Stimulated activated CD4-positive, alpha-beta T cell treated with anti-CD3 and anti-CD28 coated beads, Interleukin-2, amount 100 ng/mL, for 4 hours (primary cell): ENCODE measurements around the gene TP53.
"Not testable (repeated sequence)": the region's sequence is repeated elsewhere in the genome, so short reads cannot be mapped to it uniquely, and the experiment has no call there.

Experiments used
- DNase-seq: peaks from one replicate; pipeline ENCODE4 v3.0.0-alpha.2; 2020; ENCODE audit warnings: low read depth

The TP53 gene

GRCh38 chr17:7629939-7630571 is 57.2 kb downstream of the TP53 start, which contains the start of gene SHBG:
Gene SHBG (plus strand): TSS chr17:7630135. CDS start chr17:7630173, 38 bp downstream.
- DNase-seq, result no peak

GRCh38 chr17:7627250-7628121 is 59.8 kb downstream of the TP53 start, which contains the start of gene SAT2:
Gene SAT2 (minus strand): TSS chr17:7627821. CDS start chr17:7627635, 186 bp downstream.
- peak; percentile 79 for DNase-seq

- no peak for DNase-seq
Measured at GRCh38 chr17:7626956-7627249, 60.4 kb downstream of the TP53 start.

- no peak for DNase-seq
Measured at GRCh38 chr17:7626307-7626706, 61.0 kb downstream of the TP53 start.

GRCh38 chr17:7625749-7626148 is 61.5 kb downstream of the TP53 start:
- DNase-seq, result not testable (repeated sequence)

- no peak for DNase-seq
Measured at GRCh38 chr17:7623661-7624060, 63.6 kb downstream of the TP53 start.

- no peak for DNase-seq
Measured at GRCh38 chr17:7620835-7621234, 66.5 kb downstream of the TP53 start.

GRCh38 chr17:7618608-7619007 is 68.7 kb downstream of the TP53 start:
- no peak for DNase-seq
